Nephron progenitor cell (in vitro differentiated cells): Measurements from ENCODE around the gene NRP1.

ENCODE experiments used
- DNase-seq: peaks from one replicate; pipeline ENCODE4 v3.0.0; 2021
- H3K27ac Mint-ChIP-seq: 2 replicates; pipeline ENCODE4 v1.8.0; 2021; ENCODE audit warnings: mild to moderate bottlenecking, moderate library complexity, mixed read lengths
- H3K27me3 Mint-ChIP-seq: 2 replicates; pipeline ENCODE4 v1.8.0; 2021; ENCODE audit warnings: mild to moderate bottlenecking, low read depth, mixed read lengths; ENCODE audit not compliant: poor library complexity
- H3K36me3 Mint-ChIP-seq: 2 replicates; pipeline ENCODE4 v1.8.0; 2021; ENCODE audit warnings: low read depth, mixed read lengths
- H3K4me1 Mint-ChIP-seq: 2 replicates; pipeline ENCODE4 v1.8.0; 2021; ENCODE audit warnings: mixed read lengths
- H3K4me3 Mint-ChIP-seq: 2 replicates; pipeline ENCODE4 v1.8.0; 2021; ENCODE audit warnings: mild to moderate bottlenecking, moderate library complexity, mixed read lengths
- H3K9me3 Mint-ChIP-seq: 2 replicates; pipeline ENCODE4 v1.8.0; 2021; ENCODE audit warnings: mild to moderate bottlenecking, moderate library complexity, mixed read lengths
- CTCF ChIP-seq: fragments of 200-600 bp; sonication (generic); IDR thresholded peaks from 2 replicates; pipeline ENCODE4 v1.5.0; 2021; ENCODE audit warnings: antibody characterized with exemption

NRP1 gene

DNA sequence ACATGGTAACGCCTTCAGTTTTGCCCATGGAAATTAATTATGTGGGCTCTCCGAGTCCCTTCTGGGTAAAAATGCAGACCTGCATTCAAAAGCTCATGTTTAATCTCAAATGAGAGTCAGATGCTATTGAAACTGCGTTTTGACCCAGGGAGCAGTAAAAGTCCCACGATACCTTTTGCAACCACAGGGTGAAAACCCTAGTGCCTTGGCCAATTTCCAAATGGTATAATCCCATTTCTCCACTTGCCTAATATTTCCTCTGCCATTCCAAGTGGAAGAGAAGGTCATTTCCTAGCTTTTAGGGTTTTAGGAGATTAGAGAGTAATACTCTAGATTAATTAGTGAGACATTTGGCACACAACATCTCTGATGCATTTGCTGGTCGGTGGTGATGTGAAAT, 132.5 kb downstream of the NRP1 start:
- H3K4me3 Mint-ChIP-seq: no peak overlapping the region
- no peak overlapping the region for H3K27ac Mint-ChIP-seq
- peaks cover 93% of the 10 kb centered on the region for H3K36me3 Mint-ChIP-seq

GRCh38 chr10:33201056-33201780, 133.2 kb downstream of the NRP1 start:
- Mint-ChIP-seq H3K9me3 (no peaks in the 10 kb centered on the region), H3K4me3 (no peak overlapping the region), H3K4me1 (peaks cover 27% of the 10 kb centered on the region), H3K27me3 (no peaks in the 10 kb centered on the region), H3K27ac (no peak overlapping the region), H3K36me3 (peaks cover 93% of the 10 kb centered on the region)
- no peak for DNase-seq
- no peak for TF ChIP-seq CTCF

More for the DNA sequence above, 132.5 kb downstream of the NRP1 start:
- Mint-ChIP-seq H3K9me3 (no peaks in the 10 kb centered on the region), H3K4me1 (peaks cover 19% of the 10 kb centered on the region), H3K27me3 (no peaks in the 10 kb centered on the region)
- no peak for TF ChIP-seq CTCF
- DNase-seq: no peak

GRCh38 chr10:33199731-33200232, 134.7 kb downstream of the NRP1 start:
- H3K9me3 Mint-ChIP-seq: no peaks in the 10 kb centered on the region
- H3K36me3 Mint-ChIP-seq: peaks cover 91% of the 10 kb centered on the region
- H3K4me1 Mint-ChIP-seq: peaks cover 41% of the 10 kb centered on the region
- H3K27me3 Mint-ChIP-seq: no peaks in the 10 kb centered on the region
- TF ChIP-seq CTCF: no peak
- H3K27ac Mint-ChIP-seq: no peak overlapping the region
- H3K4me3 Mint-ChIP-seq: no peak overlapping the region
- DNase-seq: no peak

DNA sequence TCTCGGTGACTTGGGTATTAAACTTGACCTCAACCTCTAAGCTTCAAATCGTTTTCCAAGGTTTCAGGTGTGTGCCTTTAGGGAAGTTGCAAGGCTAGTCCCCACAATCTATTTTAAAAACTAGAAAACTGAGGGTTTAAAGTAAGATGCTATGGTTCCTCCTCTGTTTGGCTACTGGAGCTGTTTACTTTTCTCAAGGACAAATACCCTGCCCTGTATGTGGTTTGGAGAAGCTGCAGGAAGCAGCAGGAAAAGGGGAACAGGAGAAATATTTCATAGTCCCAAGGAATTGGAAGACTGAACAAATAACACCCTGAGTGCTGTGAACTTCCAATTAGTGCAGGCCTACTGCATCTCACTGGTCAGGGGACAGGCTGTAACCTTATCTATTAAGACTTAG, 135.9 kb downstream of the NRP1 start:
- TF ChIP-seq CTCF: no peak
- H3K4me1 Mint-ChIP-seq: peaks cover 51% of the 10 kb centered on the region
- H3K9me3 Mint-ChIP-seq: no peaks in the 10 kb centered on the region
- no peaks in the 10 kb centered on the region for H3K27me3 Mint-ChIP-seq
- H3K36me3 Mint-ChIP-seq: peaks cover 90% of the 10 kb centered on the region
- no peak for DNase-seq
- peak overlapping the region; percentile 88 for H3K27ac Mint-ChIP-seq
- H3K4me3 Mint-ChIP-seq: no peak overlapping the region

DNA sequence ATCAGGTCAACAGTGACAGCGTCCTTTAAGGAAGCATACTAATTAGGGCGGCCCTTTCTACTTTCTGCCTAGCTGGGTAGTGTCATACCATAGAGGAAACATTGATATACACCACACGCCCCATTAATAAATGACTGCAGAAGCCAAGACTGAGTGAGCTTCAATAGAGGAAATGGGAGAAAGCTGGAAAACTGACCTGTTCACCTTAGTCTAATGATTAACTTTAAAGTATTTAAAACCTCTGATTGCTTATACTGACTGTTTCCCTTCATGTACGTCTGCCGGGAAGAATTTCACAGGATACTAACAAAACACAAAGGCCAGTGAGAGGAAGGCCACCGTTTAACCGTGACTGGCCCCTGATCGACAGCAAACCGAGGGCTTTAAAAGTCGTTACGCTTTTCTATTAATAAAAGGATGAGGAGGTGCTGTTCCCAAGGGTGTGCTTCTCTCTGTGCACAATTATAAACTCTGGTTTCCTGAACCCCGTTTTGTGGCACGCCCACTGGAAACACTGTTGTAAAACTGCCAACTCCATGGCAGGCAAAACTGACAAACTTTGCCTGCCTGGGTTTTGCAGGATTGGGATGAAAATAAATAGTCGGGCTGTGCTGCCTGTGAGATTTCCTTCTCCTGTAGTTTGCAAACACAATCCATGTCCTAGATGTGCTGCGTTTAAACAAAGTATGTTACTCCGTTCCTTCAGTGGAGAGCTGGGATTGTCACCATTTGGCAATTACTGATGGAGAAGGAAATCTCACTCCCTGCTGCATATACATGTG, 137.6 kb downstream of the NRP1 start:
- H3K9me3 Mint-ChIP-seq: no peaks in the 10 kb centered on the region
- H3K27me3 Mint-ChIP-seq: no peaks in the 10 kb centered on the region
- peak overlapping the region; percentile 96 for H3K27ac Mint-ChIP-seq
- H3K4me3 Mint-ChIP-seq: peak overlapping the region; percentile 37
- DNase-seq: peak; percentile 6
- H3K4me1 Mint-ChIP-seq: peaks cover 65% of the 10 kb centered on the region
- H3K36me3 Mint-ChIP-seq: peaks cover 90% of the 10 kb centered on the region
- no peak for TF ChIP-seq CTCF
